GM12892 (cell line): Measurements from ENCODE around the gene KIDINS220.

Experiments used
- POLR2A ChIP-seq: IDR thresholded peaks from 2 replicates; pipeline ENCODE4 v1.6.1; 2011; ENCODE audit warnings: low read depth, low read length, control low read depth
- TAF1 ChIP-seq: IDR thresholded peaks from 2 replicates; pipeline ENCODE4 v1.6.1; 2011; ENCODE audit warnings: low read depth, mild to moderate bottlenecking, control low read depth, low read length, borderline replicate concordance

GRCh38 chr2:8774371-8774770, 63.0 kb downstream of the KIDINS220 start:
- TF ChIP-seq POLR2A (no peak), TAF1 (no peak)
